ENCODE data around the gene DHRS7.
A peak's percentile ranks its signal among the peaks of the same experiment; 100 is the strongest.

The DHRS7 gene

DNA sequence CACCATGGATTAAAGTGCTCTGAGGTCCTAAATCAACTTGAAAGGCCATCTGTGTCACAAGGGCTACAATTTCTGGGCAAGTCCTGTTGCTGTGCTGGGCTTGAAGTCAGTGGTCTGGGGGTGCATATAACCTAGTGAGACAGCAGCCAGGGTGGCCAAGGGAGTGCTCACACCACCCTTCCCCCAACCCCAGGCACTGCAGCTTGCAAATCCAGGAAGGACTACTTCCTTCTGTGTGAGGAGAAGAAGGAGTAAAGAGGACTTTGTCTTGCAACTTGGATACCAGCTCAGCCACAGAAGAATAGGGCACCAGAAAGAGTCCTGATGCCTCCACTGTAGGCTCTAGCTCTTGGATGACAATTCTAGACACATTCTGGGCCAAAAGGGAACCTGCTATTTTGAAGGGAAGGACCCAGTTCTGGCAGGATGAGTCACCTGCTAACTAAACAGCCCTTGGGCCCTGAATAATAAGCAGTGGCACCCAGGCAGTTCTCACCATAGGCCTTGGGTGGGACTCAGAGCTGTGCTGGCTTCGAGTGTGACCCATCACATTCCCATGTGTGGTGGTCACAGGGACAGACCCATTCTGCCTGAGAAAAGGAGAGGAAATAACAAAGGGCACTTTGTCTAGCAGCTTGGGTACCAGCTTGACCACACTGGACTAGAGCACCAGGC lies 32.6 kb upstream of the DHRS7 start:
- Histone ChIP-seq H3K9ac (ENCODE audit: low read depth, low read length) (no peak overlapping the region), H3K4me1 (ENCODE audit: insufficient read depth, low read length) (peaks cover 10% of the 10 kb centered on the region; the same call in 1 of the 2 replicates), H3K36me3 (ENCODE audit: insufficient read depth, low read length) (no peaks in the 10 kb centered on the region), H3K9me3 (ENCODE audit: control insufficient read depth, insufficient read depth, low read length) (0 out of 2 replicates have a peak, but pooled peaks cover 3% of the 10 kb centered on the region)

GRCh38 chr14:60196291-60196690 lies 31.1 kb upstream of the DHRS7 start:
- Histone ChIP-seq H3K9me3 (ENCODE audit: control insufficient read depth, insufficient read depth, low read length) (0 out of 2 replicates have a peak, but pooled peaks cover 3% of the 10 kb centered on the region), H3K36me3 (ENCODE audit: insufficient read depth, low read length) (no peaks in the 10 kb centered on the region), H3K9ac (ENCODE audit: low read depth, low read length) (no peak overlapping the region), H3K4me1 (ENCODE audit: insufficient read depth, low read length) (peaks cover 10% of the 10 kb centered on the region; the same call in 1 of the 2 replicates)

DNA sequence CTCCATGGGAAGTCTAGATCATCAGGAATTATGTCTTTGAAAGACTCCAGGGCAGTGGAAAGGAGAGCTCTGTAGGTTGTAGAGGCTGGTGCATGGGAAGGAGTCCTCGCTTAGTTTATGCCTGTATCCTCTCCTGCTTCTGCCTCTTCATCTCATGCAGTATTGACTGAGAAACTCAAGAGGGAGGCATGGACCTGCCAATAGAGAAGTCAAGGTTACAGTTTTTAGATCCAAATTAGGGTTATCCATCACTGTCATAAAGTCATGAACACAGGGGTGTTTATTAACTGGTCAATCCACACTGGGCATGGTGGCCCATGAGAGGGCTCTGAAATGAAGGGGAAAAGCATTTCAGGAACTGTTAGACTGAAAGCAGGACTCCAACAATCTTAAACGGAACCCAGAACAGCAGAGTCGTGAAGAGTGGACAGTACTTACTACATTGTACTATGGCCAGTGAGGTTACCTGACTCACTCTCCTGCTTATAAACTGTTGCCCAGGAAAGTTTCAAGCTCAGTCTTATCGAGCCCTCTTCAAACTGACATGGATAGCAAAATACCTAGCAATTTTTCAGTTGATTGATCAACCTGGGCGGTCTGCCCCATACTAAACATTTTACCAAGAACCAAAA lies 30.1 kb upstream of the DHRS7 start:
- no peak overlapping the region for H3K9ac ChIP-seq (ENCODE audit: low read depth, low read length)
- H3K36me3 ChIP-seq (ENCODE audit: insufficient read depth, low read length), result no peaks in the 10 kb centered on the region
- 0 out of 2 replicates have a peak, but pooled peaks cover 3% of the 10 kb centered on the region for H3K9me3 ChIP-seq (ENCODE audit: control insufficient read depth, insufficient read depth, low read length)
- H3K4me1 ChIP-seq (ENCODE audit: insufficient read depth, low read length), result peaks cover 10% of the 10 kb centered on the region; the same call in 1 of the 2 replicates

- Histone ChIP-seq H3K36me3 (ENCODE audit: insufficient read depth, low read length) (no peaks in the 10 kb centered on the region), H3K9me3 (ENCODE audit: control insufficient read depth, insufficient read depth, low read length) (no peaks in the 10 kb centered on the region), H3K4me1 (ENCODE audit: insufficient read depth, low read length) (peaks cover 5% of the 10 kb centered on the region; the same call in 1 of the 2 replicates), H3K9ac (ENCODE audit: low read depth, low read length) (no peak overlapping the region)
These were observed 25.0 kb upstream of the DHRS7 start for GRCh38 chr14:60189923-60190840.

DNA sequence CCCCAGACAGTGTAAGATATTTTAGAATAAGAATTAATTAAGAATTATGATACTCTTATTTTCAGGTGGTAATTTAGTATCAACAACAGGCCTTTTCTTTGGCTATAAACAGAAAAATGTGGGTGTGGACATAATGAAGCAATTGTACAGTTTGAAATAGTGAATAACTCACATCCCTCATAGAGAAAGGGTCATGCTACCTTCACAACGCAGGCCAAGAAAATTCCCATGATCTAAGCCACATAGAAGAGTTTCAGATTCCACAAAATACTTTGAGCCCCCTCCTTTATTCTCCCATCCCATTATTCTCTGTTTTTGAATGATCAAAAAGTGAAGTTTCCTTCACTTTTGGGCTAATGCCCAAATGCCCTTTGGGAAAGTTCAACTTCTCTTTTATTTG lies 23.5 kb upstream of the DHRS7 start:
- Histone ChIP-seq H3K4me1 (ENCODE audit: insufficient read depth, low read length) (peaks cover 13% of the 10 kb centered on the region), H3K36me3 (ENCODE audit: insufficient read depth, low read length) (no peaks in the 10 kb centered on the region), H3K9ac (ENCODE audit: low read depth, low read length) (no peak overlapping the region), H3K9me3 (ENCODE audit: control insufficient read depth, insufficient read depth, low read length) (no peaks in the 10 kb centered on the region)

DNA sequence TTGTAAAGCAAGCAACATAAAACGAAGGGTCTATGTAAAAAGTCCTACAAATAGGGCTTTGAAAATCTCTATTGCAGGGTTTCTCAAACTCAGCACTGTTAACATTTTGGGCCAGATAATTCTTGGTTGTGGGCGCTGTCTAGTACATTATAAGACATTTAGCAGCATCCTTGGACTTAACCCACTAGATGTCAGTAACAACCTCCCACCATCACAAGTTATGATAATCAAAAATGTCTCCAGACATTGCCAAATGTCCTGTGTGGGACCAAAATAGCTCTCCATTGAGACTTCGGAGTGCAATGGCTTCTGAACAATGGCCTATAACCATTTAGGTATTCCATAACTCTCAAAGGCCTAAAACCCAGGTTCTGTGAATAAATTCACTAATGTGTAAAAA lies 22.9 kb upstream of the DHRS7 start:
- Histone ChIP-seq H3K9me3 (ENCODE audit: control insufficient read depth, insufficient read depth, low read length) (no peaks in the 10 kb centered on the region), H3K9ac (ENCODE audit: low read depth, low read length) (no peak overlapping the region), H3K36me3 (ENCODE audit: insufficient read depth, low read length) (no peaks in the 10 kb centered on the region), H3K4me1 (ENCODE audit: insufficient read depth, low read length) (peaks cover 13% of the 10 kb centered on the region)

DNA sequence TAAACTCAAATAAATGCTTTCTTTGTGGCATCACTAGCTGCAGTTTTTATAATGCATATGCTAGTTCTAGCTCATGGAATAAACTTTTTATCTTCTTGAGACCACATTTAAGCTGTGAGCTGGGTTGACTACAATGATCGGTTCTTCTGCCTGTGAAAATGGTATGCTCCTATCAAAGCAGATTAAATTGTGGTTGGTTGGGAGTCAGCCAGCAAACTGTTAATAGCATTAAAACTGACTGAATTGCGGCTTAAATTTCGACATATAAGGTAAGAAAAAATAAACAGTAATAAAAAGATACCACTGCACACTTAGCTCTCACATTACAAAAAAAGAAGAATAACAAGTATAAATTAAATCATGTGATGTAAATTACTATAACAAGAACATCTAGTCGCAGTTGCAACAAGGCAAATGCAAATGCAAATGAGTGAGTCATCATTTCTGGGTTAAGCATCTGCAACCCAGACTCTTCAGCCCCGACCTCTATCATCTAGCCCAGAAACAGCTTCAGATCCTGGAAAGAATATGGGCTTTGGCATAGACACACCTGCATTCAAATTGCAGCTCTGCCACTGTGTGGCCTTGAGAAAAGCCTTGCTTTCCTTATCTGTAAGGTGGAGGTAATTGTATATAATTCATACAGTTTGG lies 19.8 kb upstream of the DHRS7 start:
- H3K9me3 ChIP-seq (ENCODE audit: control insufficient read depth, insufficient read depth, low read length), result no peaks in the 10 kb centered on the region
- no peak overlapping the region for H3K9ac ChIP-seq (ENCODE audit: low read depth, low read length)
- H3K36me3 ChIP-seq (ENCODE audit: insufficient read depth, low read length), result no peaks in the 10 kb centered on the region
- peaks cover 13% of the 10 kb centered on the region for H3K4me1 ChIP-seq (ENCODE audit: insufficient read depth, low read length)

DNA sequence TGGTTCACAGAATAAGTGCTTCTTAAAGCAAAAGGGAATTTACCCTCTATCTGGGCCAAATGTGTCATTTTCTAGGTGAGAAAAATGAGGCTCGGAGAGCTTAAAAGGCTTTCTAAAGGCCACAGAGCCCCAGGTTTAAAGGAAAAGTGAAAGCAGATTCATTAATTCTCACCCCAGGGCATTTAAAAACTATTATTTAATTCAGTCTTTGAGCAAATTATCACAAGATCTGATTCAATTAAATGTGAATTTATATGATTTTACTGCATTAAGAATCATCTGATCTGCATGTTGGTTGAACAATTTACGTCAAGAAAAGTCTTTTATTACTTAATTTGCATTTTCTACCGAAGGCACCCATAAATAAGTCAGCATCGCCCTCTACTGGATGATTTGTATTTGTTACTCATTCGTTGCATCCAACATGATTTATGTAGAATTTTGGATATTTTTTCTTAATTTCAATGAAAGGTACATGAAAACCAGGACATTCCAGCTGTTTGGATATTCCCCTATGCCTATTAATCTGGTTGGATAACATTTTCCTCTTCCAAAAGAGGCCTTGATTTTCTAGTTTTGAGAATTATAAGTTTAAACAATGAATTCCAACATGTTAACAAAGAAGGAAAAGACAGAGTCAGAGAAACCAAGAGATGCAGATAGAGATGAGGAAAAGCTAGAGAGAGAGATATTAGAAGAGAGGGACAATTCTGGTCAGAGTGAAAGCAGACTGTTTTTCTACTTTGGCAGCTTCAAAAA lies 19.1 kb upstream of the DHRS7 start:
- H3K4me1 ChIP-seq (ENCODE audit: insufficient read depth, low read length), result peaks cover 13% of the 10 kb centered on the region
- peak overlapping the region; percentile 41 for H3K9ac ChIP-seq (ENCODE audit: low read depth, low read length)
- no peaks in the 10 kb centered on the region for H3K9me3 ChIP-seq (ENCODE audit: control insufficient read depth, insufficient read depth, low read length)
- no peaks in the 10 kb centered on the region for H3K36me3 ChIP-seq (ENCODE audit: insufficient read depth, low read length)

GRCh38 chr14:60183741-60184140 lies 18.5 kb upstream of the DHRS7 start:
- Histone ChIP-seq H3K9ac (ENCODE audit: low read depth, low read length) (peak overlapping the region; percentile 41; the same call in 1 of the 2 replicates), H3K36me3 (ENCODE audit: insufficient read depth, low read length) (no peaks in the 10 kb centered on the region), H3K4me1 (ENCODE audit: insufficient read depth, low read length) (peaks cover 13% of the 10 kb centered on the region), H3K9me3 (ENCODE audit: control insufficient read depth, insufficient read depth, low read length) (no peaks in the 10 kb centered on the region)

DNA sequence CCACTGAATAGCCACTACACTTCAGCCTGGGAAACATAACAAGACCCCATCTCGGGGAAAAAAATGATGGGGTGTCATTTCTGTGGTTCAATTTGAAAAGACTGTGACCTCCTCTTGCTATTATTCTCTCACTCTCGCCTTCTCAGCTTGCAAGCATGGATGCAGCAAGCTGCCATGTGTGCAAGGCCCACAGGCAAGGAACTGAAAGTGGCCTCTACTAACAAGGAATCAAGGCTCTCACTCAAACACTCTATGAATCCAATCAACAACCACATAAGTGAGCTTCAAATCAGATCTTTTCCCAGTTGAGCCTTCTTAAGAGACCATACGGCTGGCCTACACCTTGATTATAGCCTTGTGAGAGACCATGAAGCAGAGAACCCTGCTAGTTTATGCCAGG lies 17.9 kb upstream of the DHRS7 start:
- Histone ChIP-seq H3K9me3 (ENCODE audit: control insufficient read depth, insufficient read depth, low read length) (0 out of 2 replicates have a peak, but pooled peaks cover 2% of the 10 kb centered on the region), H3K9ac (ENCODE audit: low read depth, low read length) (no peak overlapping the region), H3K36me3 (ENCODE audit: insufficient read depth, low read length) (no peaks in the 10 kb centered on the region), H3K4me1 (ENCODE audit: insufficient read depth, low read length) (peaks cover 13% of the 10 kb centered on the region)

DNA sequence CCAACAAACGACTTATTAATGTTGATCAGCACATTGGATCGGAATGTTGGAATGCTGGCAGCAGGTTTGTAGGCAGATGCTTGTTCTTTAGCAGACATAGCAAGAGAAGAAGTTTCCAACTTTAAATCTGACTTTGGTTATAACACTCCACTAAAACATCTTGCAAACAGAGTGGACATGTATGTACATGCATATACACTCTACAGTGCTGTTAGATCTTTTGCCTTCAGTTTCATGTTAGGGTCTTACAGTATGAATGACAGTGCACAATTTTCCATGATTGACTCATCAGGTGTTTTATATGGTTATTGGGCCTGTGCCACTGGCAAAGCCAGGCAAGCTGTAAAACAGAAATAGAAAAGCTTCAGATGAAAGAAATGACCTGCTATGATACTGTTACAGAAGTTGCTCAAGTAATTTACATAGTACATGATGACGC lies 14.3 kb upstream of the DHRS7 start:
- Histone ChIP-seq H3K9me3 (ENCODE audit: control insufficient read depth, insufficient read depth, low read length) (0 out of 2 replicates have a peak, but pooled peaks cover 2% of the 10 kb centered on the region), H3K36me3 (ENCODE audit: insufficient read depth, low read length) (no peaks in the 10 kb centered on the region), H3K4me1 (ENCODE audit: insufficient read depth, low read length) (peaks cover under 1% of the 10 kb centered on the region; the same call in 1 of the 2 replicates), H3K9ac (ENCODE audit: low read depth, low read length) (no peak overlapping the region)

- no peaks in the 10 kb centered on the region for H3K36me3 ChIP-seq (ENCODE audit: insufficient read depth, low read length)
- H3K9ac ChIP-seq (ENCODE audit: low read depth, low read length), result no peak overlapping the region
- 0 out of 2 replicates have a peak, but pooled peaks cover 2% of the 10 kb centered on the region for H3K9me3 ChIP-seq (ENCODE audit: control insufficient read depth, insufficient read depth, low read length)
- H3K4me1 ChIP-seq (ENCODE audit: insufficient read depth, low read length), result no peaks in the 10 kb centered on the region
These were observed 13.6 kb upstream of the DHRS7 start for GRCh38 chr14:60178820-60179219.

DNA sequence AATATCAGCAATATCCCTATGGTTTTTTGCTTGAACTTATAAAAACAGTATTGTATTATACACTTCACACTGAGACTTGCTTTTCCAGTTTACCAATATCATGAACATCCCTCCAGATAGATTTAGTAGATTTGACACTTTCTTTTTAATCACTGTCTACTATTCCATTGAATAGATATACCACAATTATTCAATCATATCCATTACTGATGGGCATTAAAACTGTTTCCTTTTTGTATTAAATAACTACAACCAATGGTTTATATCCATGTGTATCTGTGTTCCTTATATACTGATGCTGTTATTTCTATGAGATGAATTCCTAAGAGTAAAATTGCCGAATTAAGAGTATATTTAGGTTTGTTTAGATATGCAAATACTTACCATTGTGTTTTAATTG lies 13.0 kb upstream of the DHRS7 start:
- Histone ChIP-seq H3K9me3 (ENCODE audit: control insufficient read depth, insufficient read depth, low read length) (0 out of 2 replicates have a peak, but pooled peaks cover 2% of the 10 kb centered on the region), H3K9ac (ENCODE audit: low read depth, low read length) (no peak overlapping the region), H3K36me3 (ENCODE audit: insufficient read depth, low read length) (no peaks in the 10 kb centered on the region), H3K4me1 (ENCODE audit: insufficient read depth, low read length) (no peaks in the 10 kb centered on the region)
